OCI-LY3 (cell line): ENCODE measurements around the gene ENTR1.
A peak's percentile ranks its signal among the peaks of the same experiment; 100 is the strongest.

Source experiments
- H2AFZ ChIP-seq: fragments of 200-600, 300-600 bp; shearing (Covaris generic); 2 replicates; pipeline ENCODE4 v1.6.0; 2014; ENCODE audit warnings: antibody characterized with exemption, low read depth, low read length
- H3K27ac ChIP-seq: fragments of 200-600, 300-600 bp; sonication (generic); 2 replicates; pipeline ENCODE4 v1.5.1; 2014; ENCODE audit warnings: mild to moderate bottlenecking, low read length, moderate library complexity, mixed read lengths
- H3K27me3 ChIP-seq: fragments of 200-600, 300-600 bp; sonication (generic); 2 replicates; pipeline ENCODE4 v1.6.1; 2014; ENCODE audit warnings: low read depth, low read length, mixed read lengths
- H3K36me3 ChIP-seq: fragments of 200-600, 300-600 bp; sonication (generic); replicated peaks from 2 replicates; pipeline ENCODE3; 2014; ENCODE audit warnings: low read depth, low read length, mixed read lengths
- H3K4me1 ChIP-seq: fragments of 300-600, 200-600 bp; sonication (generic); 2 replicates; pipeline ENCODE4 v1.6.1; 2014; ENCODE audit warnings: low read length, mixed read lengths
- H3K4me2 ChIP-seq: fragments of 200-600, 300-600 bp; sonication (generic); 2 replicates; pipeline ENCODE4 v1.6.1; 2014; ENCODE audit warnings: low read length, mixed read lengths
- H3K4me3 ChIP-seq: fragments of 300-600, 200-600 bp; sonication (generic); 2 replicates; pipeline ENCODE4 v1.5.1; 2014; ENCODE audit warnings: antibody characterized with exemption, mild to moderate bottlenecking, low read length, moderate library complexity
- H3K79me2 ChIP-seq: fragments of 300-600, 200-600 bp; shearing (Covaris generic); 2 replicates; pipeline ENCODE4 v1.6.1; 2014; ENCODE audit warnings: mild to moderate bottlenecking, low read length, mixed read lengths
- H3K9ac ChIP-seq: fragments of 300-600, 200-600 bp; shearing (Covaris generic); 2 replicates; pipeline ENCODE4 v1.6.0; 2014; ENCODE audit warnings: mild to moderate bottlenecking, low read length, moderate library complexity
- H3K9me3 ChIP-seq: fragments of 200-600, 300-600 bp; shearing (Covaris generic); 2 replicates; pipeline ENCODE4 v1.6.1; 2014; ENCODE audit warnings: low read length, mixed read lengths; ENCODE audit not compliant: insufficient read depth
- H4K20me1 ChIP-seq: fragments of 200-600, 300-600 bp; sonication (generic); 2 replicates; pipeline ENCODE4 v1.6.1; 2016; ENCODE audit warnings: low read length, mixed read lengths; ENCODE audit not compliant: insufficient read depth
- CTCF ChIP-seq: fragments of 200-600, 300-600 bp; sonication (generic); IDR thresholded peaks from 2 replicates; pipeline ENCODE4 v1.5.1; 2014; ENCODE audit warnings: antibody characterized with exemption, low read length, low read depth
- EZH2phosphoT487 ChIP-seq: fragments of 200-600 bp; shearing (Covaris generic); IDR thresholded peaks from 2 replicates; pipeline ENCODE4 v1.6.1; 2018; ENCODE audit warnings: antibody characterized with exemption, mixed run types, low read depth

The ENTR1 gene

GRCh38 chr9:136437839-136438547 is 27.6 kb upstream of the ENTR1 start:
- Histone ChIP-seq H3K9me3 (no peaks in the 10 kb centered on the region), H3K9ac (peak overlapping the region; percentile 84), H2AFZ (no peak overlapping the region), H3K79me2 (peaks cover 46% of the 10 kb centered on the region), H3K36me3 (peaks cover 10% of the 10 kb centered on the region), H3K4me1 (peaks cover 14% of the 10 kb centered on the region), H3K4me3 (peak overlapping the region; percentile 90), H3K27ac (no peak overlapping the region), H4K20me1 (peaks cover 27% of the 10 kb centered on the region), H3K27me3 (no peaks in the 10 kb centered on the region), H3K4me2 (peak overlapping the region; percentile 87)
- TF ChIP-seq EZH2phosphoT487 = no peak
- no peak for TF ChIP-seq CTCF

GRCh38 chr9:136437430-136437829 is 27.0 kb upstream of the ENTR1 start:
- no peak overlapping the region for H3K27ac ChIP-seq
- no peak overlapping the region for H2AFZ ChIP-seq
- TF ChIP-seq CTCF = no peak
- peaks cover 6% of the 10 kb centered on the region for H3K36me3 ChIP-seq
- peaks cover 14% of the 10 kb centered on the region for H3K4me1 ChIP-seq
- H3K4me2 ChIP-seq = peak overlapping the region; percentile 87
- H3K9me3 ChIP-seq = no peaks in the 10 kb centered on the region
- peaks cover 46% of the 10 kb centered on the region for H3K79me2 ChIP-seq
- H3K4me3 ChIP-seq = no peak overlapping the region
- no peaks in the 10 kb centered on the region for H3K27me3 ChIP-seq
- no peak overlapping the region for H3K9ac ChIP-seq
- peaks cover 30% of the 10 kb centered on the region for H4K20me1 ChIP-seq

DNA sequence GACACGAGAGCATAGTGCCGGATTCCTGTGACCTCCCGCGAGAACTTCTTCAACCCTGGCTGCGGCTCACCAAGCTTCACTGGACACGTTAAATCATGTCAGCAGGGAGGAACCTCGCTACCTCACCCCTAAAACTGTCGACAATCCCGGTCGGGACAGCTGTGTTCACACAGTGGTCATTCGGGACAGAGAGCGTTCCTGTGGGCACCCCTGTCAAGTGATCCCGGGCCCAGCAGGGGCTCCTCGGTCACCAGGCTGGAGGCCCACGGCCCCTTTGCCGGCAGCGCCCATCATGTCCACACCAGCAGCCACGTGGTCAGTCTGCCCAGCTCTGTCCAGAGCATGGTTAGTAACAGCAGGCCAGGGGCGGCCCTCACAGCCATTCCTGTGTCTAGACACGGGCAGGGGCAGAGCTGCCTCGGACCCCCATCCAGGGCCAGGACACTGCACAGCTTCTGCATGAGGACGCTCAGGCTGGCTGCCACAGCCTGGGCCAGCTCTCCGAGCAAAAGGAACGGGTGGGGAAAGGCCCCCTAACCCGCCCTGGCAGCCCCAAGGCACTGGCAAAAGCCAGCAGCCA is 25.7 kb upstream of the ENTR1 start:
- Histone ChIP-seq H4K20me1 (peaks cover 30% of the 10 kb centered on the region), H3K27me3 (no peaks in the 10 kb centered on the region), H2AFZ (no peak overlapping the region), H3K9me3 (no peaks in the 10 kb centered on the region), H3K4me1 (peaks cover 14% of the 10 kb centered on the region), H3K36me3 (peaks cover 4% of the 10 kb centered on the region), H3K9ac (no peak overlapping the region), H3K4me2 (no peak overlapping the region), H3K27ac (no peak overlapping the region), H3K79me2 (peaks cover 46% of the 10 kb centered on the region), H3K4me3 (no peak overlapping the region)
- TF ChIP-seq EZH2phosphoT487 (no peak), CTCF (no peak)

GRCh38 chr9:136434580-136435169 is 24.3 kb upstream of the ENTR1 start:
- TF ChIP-seq EZH2phosphoT487 (no peak), CTCF (no peak)
- no peak overlapping the region for H3K27ac ChIP-seq
- H3K79me2 ChIP-seq = peaks cover 46% of the 10 kb centered on the region
- no peaks in the 10 kb centered on the region for H3K36me3 ChIP-seq
- H3K4me3 ChIP-seq = no peak overlapping the region
- peaks cover 10% of the 10 kb centered on the region for H3K4me1 ChIP-seq
- H3K9me3 ChIP-seq = no peaks in the 10 kb centered on the region
- no peak overlapping the region for H2AFZ ChIP-seq
- peaks cover 22% of the 10 kb centered on the region for H4K20me1 ChIP-seq
- H3K9ac ChIP-seq = no peak overlapping the region
- H3K27me3 ChIP-seq = no peaks in the 10 kb centered on the region
- no peak overlapping the region for H3K4me2 ChIP-seq
